Smooth muscle cell (in vitro differentiated cells): ENCODE results near the gene ALDH2. TPM values are rescaled to one million over a fixed set of nuclear protein-coding genes. Genes with fewer than 3 reads are reported as not detected.

Experiments used
- DNase-seq: peaks from one replicate; lab custom pipeline; 2025; ENCODE audit not compliant: unreplicated experiment; lab: John Stamatoyannopoulos, UW
- H2AFZ ChIP-seq: fragments of 200-600 bp; sonication (generic); 2 replicates; pipeline ENCODE4 v1.6.0; 2016; ENCODE audit warnings: antibody characterized with exemption, low read depth, mild to moderate bottlenecking
- H3F3A ChIP-seq: fragments of 200-600 bp; sonication (generic); 2 replicates; pipeline ENCODE4 v1.6.0; 2017; ENCODE audit warnings: antibody characterized with exemption, low read depth
- H3K27ac ChIP-seq: fragments of 200-600 bp; sonication (generic); 2 replicates; pipeline ENCODE4 v1.5.1; 2016; ENCODE audit warnings: low read depth, mild to moderate bottlenecking
- H3K27me3 ChIP-seq: fragments of 200-600 bp; sonication (generic); 2 replicates; pipeline ENCODE4 v1.6.1; 2016; ENCODE audit warnings: low read depth, mild to moderate bottlenecking
- H3K36me3 ChIP-seq: fragments of 200-600 bp; sonication (generic); 2 replicates; pipeline ENCODE4 v1.5.1; 2016; ENCODE audit warnings: low read depth
- H3K4me1 ChIP-seq: fragments of 200-600 bp; sonication (generic); 2 replicates; pipeline ENCODE4 v1.5.1; 2016; ENCODE audit warnings: low read depth
- H3K4me2 ChIP-seq: fragments of 200-600 bp; sonication (generic); 2 replicates; pipeline ENCODE4 v1.6.0; 2016; ENCODE audit warnings: mild to moderate bottlenecking
- H3K4me3 ChIP-seq: fragments of 200-600 bp; sonication (generic); 2 replicates; pipeline ENCODE4 v1.5.1; 2016; ENCODE audit warnings: mild to moderate bottlenecking
- H3K79me2 ChIP-seq: fragments of 200-600 bp; sonication (generic); 2 replicates; pipeline ENCODE4 v1.6.0; 2016; ENCODE audit warnings: low read depth, mild to moderate bottlenecking
- H3K9ac ChIP-seq: fragments of 200-600 bp; sonication (generic); 2 replicates; pipeline ENCODE4 v1.6.0; 2016; ENCODE audit warnings: low read depth
- H3K9me3 ChIP-seq: fragments of 200-600 bp; sonication (generic); replicated peaks from 2 replicates; pipeline ENCODE4 v1.5.1; 2016; ENCODE audit warnings: low read depth
- H4K20me1 ChIP-seq: fragments of 200-600 bp; sonication (generic); 2 replicates; pipeline ENCODE4 v1.6.0; 2016; ENCODE audit warnings: low read depth
- CTCF ChIP-seq: fragments of 200-600 bp; sonication (generic); IDR thresholded peaks from 2 replicates; pipeline ENCODE4 v1.5.1; 2017; ENCODE audit warnings: borderline replicate concordance, mild to moderate bottlenecking, antibody characterized with exemption; ENCODE audit not compliant: insufficient read depth, poor library complexity, severe bottlenecking
- WGBS: methylation state at CpG from one replicate; pipeline ENCODE4 v1.1.7; 2016; ENCODE audit warnings: low lambda C conversion rate; 5-methylcytosine and 5-hydroxymethylcytosine counted together
- polyA plus RNA-seq: library from polyadenylated mRNA; unstranded; fragments of >200 nt; fragmentation: Nextera tagmentation; extraction: Ambion mirVana; gene quantifications from 2 replicates; pipeline ENCODE4 v1.2.1, GENCODE V29; 2016
- total RNA-seq: library from RNA; depleted of rRNA; stranded (reverse); fragments of >200 nt; gene quantifications from 2 replicates; pipeline ENCODE4 v1.2.3, GENCODE V29; 2014

ALDH2 gene
- total and polyA plus RNA-seq, 2 experiments from 2014 or later: 17.0 to 54.6 TPM

GRCh38 chr12:111781085-111781658 is 14.4 kb downstream of the ALDH2 start:
- Histone ChIP-seq H3K4me3 (no peak overlapping the region), H4K20me1 (peaks cover 29% of the 10 kb centered on the region), H3F3A (no peaks in the 10 kb centered on the region), H3K27ac (no peak overlapping the region), H3K27me3 (no peaks in the 10 kb centered on the region), H3K36me3 (no peaks in the 10 kb centered on the region), H3K4me1 (no peaks in the 10 kb centered on the region), H3K9me3 (no peaks in the 10 kb centered on the region), H3K79me2 (peaks cover 44% of the 10 kb centered on the region), H2AFZ (no peak overlapping the region), H3K9ac (no peak overlapping the region), H3K4me2 (no peak overlapping the region)
- DNase-seq: no peak
- TF ChIP-seq CTCF: no peak
- WGBS: 95% methylated on average over 2 of the region's 2 CpGs

GRCh38 chr12:111783046-111783445 is 16.3 kb downstream of the ALDH2 start:
- no peak for TF ChIP-seq CTCF
- Histone ChIP-seq H3K36me3 (no peaks in the 10 kb centered on the region), H2AFZ (no peak overlapping the region), H3K27ac (no peak overlapping the region), H3K9me3 (no peaks in the 10 kb centered on the region), H3K4me1 (no peaks in the 10 kb centered on the region), H3F3A (no peaks in the 10 kb centered on the region), H3K4me3 (no peak overlapping the region), H3K27me3 (no peaks in the 10 kb centered on the region), H3K4me2 (no peak overlapping the region), H4K20me1 (peaks cover 14% of the 10 kb centered on the region), H3K79me2 (peaks cover 28% of the 10 kb centered on the region), H3K9ac (no peak overlapping the region)
- whole genome bisulfite sequencing: 98% methylated on average over 17 of the region's 17 CpGs
- DNase-seq: no peak

- H3K36me3 ChIP-seq: no peaks in the 10 kb centered on the region
- 99% methylated on average over 4 of the region's 4 CpGs for WGBS
Observed at GRCh38 chr12:111784953-111785352, 18.2 kb downstream of the ALDH2 start.

More at GRCh38 chr12:111784953-111785352, 18.2 kb downstream of the ALDH2 start:
- peaks cover 15% of the 10 kb centered on the region for H3K79me2 ChIP-seq
- no peak for DNase-seq
- no peaks in the 10 kb centered on the region for H3K9me3 ChIP-seq
- no peak overlapping the region for H3K9ac ChIP-seq
- no peak for TF ChIP-seq CTCF
- H2AFZ ChIP-seq: no peak overlapping the region
- no peak overlapping the region for H3K4me2 ChIP-seq
- no peak overlapping the region for H3K27ac ChIP-seq
- peaks cover 8% of the 10 kb centered on the region for H4K20me1 ChIP-seq
- no peaks in the 10 kb centered on the region for H3K27me3 ChIP-seq
- H3F3A ChIP-seq: no peaks in the 10 kb centered on the region
- H3K4me1 ChIP-seq: no peaks in the 10 kb centered on the region
- no peak overlapping the region for H3K4me3 ChIP-seq
